Brain microvascular endothelial cell (primary cell): Measurements from ENCODE around the gene TRIM73.
"Not testable (repeated sequence)": the region's sequence is repeated elsewhere in the genome, so short reads cannot be mapped to it uniquely, and the experiment has no call there.

Experiments
- DNase-seq: peaks from one replicate; pipeline ENCODE4 v3.0.0-alpha.2; 2020
- H3K27ac ChIP-seq: fragments of 250-450 bp; sonication (Bioruptor Pico); 2 replicates; pipeline ENCODE4 v1.5.1; 2020; ENCODE audit warnings: mild to moderate bottlenecking, moderate library complexity
- H3K27me3 ChIP-seq: fragments of 250-450 bp; sonication (Bioruptor Pico); replicated peaks from 2 replicates; pipeline ENCODE4 v1.5.1; 2020; ENCODE audit warnings: mild to moderate bottlenecking
- H3K36me3 ChIP-seq: fragments of 250-450 bp; sonication (Bioruptor Pico); replicated peaks from 2 replicates; pipeline ENCODE4 v1.5.1; 2020; ENCODE audit warnings: mild to moderate bottlenecking
- H3K4me3 ChIP-seq: 2 replicates; pipeline ENCODE4 v1.5.1; 2011; ENCODE audit warnings: low read depth, mild to moderate bottlenecking, control low read depth, low read length, moderate library complexity
- in situ Hi-C: cut with HindIII; loops from 2 replicates; pipeline ENCODE4 v1.10.0; 2017; ENCODE audit warnings: low sequenced_read_pairs, low pct_ligation_motif_present

The TRIM73 gene

DNA sequence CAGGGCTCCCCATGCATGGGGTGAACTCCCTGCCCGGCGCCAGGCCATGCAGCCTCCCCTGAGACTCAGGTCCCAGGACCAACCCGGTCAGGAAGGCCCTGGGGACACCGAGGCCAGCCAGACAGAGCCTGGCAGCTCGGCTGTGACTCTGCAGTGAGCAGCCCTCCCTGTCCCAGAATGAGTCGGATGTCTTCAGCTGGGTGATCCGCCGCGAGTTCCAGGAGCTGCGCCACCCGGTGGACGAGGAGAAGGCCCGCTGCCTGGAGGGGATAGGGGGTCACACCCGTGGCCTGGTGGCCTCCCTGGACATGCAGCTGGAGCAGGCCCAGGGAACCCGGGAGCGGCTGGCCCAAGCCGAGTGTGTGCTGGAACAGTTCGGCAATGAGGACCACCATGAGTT, 9.2 kb downstream of the TRIM73 start:
- DNase-seq, H3K27ac ChIP-seq, H3K4me3 ChIP-seq, H3K36me3 ChIP-seq, H3K27me3 ChIP-seq, in situ Hi-C loops: not testable (repeated sequence)

DNA sequence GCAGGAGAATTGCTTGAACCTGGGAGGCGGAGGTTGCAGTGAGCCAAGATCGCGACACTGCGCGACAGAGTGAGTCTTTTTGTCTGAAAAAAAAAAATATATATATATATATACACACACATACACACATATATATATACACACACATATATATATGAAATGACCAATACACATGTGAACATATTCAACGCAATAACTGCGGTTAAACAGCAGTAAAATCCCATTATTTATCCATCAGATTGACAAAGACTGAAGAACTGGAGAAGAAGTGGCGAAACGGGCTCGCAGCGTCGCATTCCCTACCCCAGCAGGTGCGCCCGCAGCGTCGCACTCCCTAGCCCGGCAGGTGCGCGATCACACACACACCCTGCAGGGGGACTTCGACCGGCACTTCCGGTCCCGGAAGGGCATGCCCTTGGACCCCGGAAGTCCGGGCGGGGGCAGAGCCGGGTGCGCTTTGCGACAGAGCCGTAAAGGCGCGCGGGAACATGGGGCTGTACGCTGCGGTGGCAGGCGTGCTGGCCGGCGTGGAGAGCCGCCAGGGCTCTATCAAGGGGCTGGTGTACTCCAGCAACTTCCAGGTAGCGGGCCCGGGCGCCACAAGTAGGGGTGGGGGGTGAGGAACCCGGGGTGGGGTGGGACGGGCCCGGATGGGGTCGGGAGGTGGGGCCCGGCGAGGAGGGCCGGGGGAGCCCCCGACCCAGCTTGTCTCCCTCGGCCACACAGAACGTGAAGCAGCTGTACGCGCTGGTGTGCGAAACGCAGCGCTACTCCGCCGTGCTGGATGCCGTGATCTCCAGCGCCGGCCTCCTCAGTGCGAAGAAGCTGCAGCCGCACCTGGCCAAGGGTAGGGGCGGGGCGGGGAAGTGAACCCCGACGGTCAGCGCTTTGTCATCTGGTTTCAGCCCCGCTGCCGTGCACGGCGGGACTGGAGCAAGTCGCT, 14.7 kb downstream of the TRIM73 start:
- H3K27ac ChIP-seq, DNase-seq, H3K36me3 ChIP-seq, in situ Hi-C loops, H3K27me3 ChIP-seq: not testable (repeated sequence)
- H3K4me3 ChIP-seq = peak overlapping the region; percentile 31

DNA sequence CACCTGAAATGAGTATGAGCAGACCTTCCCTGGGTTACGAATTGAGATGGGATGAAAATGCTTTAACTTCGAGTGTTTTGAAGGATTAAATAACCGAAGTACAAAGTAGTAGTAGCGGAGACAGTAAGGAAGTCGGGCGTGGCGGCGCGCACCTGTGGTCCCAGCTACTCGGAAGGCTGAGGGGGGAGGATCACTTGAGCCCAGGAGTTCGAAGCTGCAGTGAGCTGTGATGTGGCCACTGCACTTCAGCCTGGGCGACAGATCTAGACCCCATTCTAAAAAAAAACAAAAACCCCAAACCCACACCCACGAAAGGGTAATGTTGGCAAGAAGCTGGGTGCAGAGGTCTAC, 15.4 kb downstream of the TRIM73 start:
- H3K27me3 ChIP-seq, H3K4me3 ChIP-seq, H3K36me3 ChIP-seq, H3K27ac ChIP-seq, DNase-seq, in situ Hi-C loops: not testable (repeated sequence)

DNA sequence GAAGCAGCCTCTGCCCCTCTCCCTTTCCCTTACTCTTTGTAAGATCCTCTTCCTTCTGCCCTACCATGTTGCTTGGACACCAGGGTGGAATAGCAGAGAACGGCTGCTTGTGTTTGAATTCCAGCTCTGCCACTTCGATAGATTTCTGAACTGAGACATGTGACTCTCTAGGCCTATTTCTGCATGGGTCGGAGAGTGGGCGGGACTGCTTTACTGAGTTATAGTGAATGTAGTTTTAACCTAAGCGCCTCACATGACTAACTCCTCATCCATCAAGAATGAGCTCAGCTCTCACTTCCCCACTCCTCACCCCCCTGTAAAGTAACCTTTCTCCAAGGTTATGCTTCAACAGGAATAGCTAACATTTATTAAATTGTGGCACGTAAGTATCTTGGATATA, 18.8 kb downstream of the TRIM73 start:
- H3K27me3 ChIP-seq, H3K36me3 ChIP-seq, H3K27ac ChIP-seq, H3K4me3 ChIP-seq, in situ Hi-C loops: not testable (repeated sequence)
- DNase-seq = peak; percentile 59

DNA sequence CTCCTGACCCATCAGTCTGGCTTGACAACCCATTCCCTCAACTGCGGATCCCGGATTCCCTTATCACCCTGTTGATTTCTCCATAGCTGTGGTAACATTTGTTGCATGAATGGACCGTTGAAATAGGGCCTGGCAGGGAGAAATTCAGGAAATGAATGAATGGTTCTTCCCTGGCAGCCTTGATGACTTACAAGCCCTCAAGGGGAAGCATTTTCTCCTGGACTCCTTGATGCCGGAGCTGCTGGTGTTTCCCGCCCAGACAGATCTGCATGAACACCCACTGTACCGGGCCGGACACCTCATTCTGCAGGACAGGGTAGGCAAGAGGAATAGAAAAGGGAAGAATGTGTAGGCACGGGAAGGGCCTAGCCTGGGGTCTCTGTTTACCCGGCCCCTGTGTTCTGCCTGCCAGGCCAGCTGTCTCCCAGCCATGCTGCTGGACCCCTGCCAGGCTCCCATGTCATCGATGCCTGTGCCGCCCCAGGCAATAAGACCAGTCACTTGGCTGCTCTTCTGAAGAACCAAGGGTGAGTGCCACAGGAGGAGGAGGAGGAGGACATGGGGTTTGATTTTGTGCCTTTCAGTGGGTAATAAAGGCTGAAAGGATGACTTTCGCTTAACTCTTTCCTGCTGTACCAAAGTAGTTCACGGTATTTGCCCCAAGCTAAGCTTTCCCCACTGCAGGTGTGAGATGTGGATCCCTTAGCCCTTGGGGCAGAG, 19.4 kb downstream of the TRIM73 start:
- DNase-seq, H3K36me3 ChIP-seq, H3K27ac ChIP-seq, H3K4me3 ChIP-seq, in situ Hi-C loops, H3K27me3 ChIP-seq: not testable (repeated sequence)

DNA sequence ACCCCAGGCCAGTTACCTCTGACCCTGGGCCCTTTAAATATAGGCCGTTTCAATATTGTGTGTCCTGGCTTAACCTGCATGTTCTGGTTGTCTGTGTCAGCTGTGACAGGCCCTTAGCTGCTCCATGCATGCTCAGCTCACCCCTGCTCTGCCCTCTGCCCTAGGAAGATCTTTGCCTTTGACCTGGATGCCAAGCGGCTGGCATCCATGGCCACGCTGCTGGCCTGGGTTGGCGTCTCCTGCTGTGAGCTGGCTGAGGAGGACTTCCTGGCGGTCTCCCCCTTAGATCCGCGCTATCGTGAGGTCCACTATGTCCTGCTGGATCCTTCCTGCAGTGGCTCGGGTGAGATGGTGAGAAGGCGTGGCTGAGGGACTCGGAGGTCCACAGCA, 20.0 kb downstream of the TRIM73 start:
- H3K27me3 ChIP-seq, H3K36me3 ChIP-seq, H3K27ac ChIP-seq, H3K4me3 ChIP-seq, DNase-seq, in situ Hi-C loops: not testable (repeated sequence)

DNA sequence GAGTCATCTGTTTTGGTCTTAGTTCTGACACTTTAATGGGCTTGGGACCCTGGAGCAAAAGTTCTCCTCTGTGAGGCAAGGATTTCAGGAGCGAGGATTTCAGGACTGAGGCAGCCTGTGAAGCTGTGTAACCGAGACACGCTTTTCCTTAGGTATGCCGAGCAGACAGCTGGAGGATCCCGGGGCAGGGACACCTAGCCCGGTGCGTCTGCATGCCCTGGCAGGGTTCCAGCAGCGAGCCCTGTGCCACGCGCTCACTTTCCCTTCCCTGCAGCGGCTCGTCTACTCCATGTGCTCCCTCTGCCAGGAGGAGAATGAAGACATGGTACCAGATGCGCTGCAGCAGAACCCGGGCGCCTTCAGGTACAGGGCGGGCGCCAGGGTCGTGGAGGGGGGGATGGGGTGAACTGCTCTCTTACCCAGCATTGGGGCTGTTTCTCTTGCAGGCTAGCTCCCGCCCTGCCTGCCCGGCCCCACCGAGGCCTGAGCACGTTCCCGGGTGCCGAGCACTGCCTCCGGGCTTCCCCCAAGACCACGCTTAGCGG, 20.5 kb downstream of the TRIM73 start:
- H3K27me3 ChIP-seq, H3K4me3 ChIP-seq, DNase-seq, H3K36me3 ChIP-seq, in situ Hi-C loops, H3K27ac ChIP-seq: not testable (repeated sequence)

DNA sequence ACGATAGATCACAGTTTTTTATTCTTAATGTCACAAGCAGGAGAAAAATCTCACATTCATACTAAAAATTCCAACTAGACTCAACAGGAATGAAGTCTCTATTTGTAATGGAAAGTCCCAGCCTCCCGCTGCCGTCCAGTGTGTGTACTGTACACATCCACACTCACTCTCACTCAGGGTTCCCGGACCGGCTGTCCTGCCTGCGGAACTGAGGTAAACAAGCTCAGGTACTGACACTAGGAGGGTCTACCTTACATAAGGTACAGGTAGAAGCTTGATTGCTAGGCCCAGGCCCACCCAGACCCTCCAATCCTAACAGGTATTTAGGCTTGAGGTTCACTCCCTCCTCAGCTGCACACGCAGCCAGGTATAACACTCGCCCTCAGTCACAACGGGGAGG, 21.4 kb downstream of the TRIM73 start:
- H3K27ac ChIP-seq, H3K27me3 ChIP-seq, in situ Hi-C loops, H3K4me3 ChIP-seq, DNase-seq: not testable (repeated sequence)
- H3K36me3 ChIP-seq = peaks cover 11% of the 10 kb centered on the region

DNA sequence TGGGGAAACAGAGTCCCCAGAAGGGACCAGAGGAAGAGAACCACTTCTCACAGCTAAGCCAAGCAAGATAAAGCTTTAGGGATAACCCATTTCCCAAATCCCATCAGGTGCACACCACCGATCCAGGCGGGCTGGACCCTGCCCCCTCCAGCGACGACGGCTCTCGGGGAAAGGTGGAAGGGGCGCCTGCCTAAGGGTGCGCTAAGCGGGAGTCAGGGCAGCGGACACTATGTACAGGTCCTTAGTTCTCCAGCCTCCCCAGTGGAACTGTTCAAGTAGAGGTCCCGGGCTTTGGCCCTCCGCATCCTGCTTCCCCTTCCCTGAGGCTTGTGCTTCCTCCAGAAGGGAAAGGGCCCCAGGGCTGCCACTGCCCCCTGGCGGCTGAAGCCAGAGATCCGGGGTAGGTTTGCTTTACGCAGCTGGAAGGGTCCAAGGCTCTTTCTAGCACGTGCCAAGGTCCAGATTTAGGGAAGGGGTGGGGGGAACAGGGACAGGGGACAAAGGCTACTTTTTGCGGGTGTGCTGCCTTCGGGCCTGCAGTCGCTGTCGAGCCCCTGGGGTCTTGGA, 22.9 kb downstream of the TRIM73 start:
- peaks cover 12% of the 10 kb centered on the region for H3K36me3 ChIP-seq
- H3K4me3 ChIP-seq, DNase-seq, H3K27me3 ChIP-seq, H3K27ac ChIP-seq, in situ Hi-C loops: not testable (repeated sequence)

DNA sequence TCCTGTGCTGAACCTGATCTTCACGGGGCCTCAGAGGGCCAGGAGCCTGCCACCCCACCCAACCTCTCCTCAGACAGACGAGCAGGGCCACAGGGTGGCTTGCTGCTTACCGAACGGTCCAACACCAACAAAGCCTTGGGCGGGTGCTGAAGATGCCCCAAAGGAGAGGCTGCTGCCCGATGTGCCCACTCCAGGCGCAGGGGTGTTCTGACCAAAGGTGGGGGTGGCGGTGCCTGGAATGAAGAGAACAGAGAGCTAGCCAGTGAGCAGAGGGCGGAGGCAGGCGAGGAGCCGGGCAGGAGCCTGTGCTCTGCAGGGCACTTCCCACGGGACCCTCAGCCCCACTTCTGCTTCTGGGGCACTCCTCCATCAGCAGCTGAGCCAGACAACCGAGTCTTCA, 23.8 kb downstream of the TRIM73 start:
- peaks cover 12% of the 10 kb centered on the region for H3K36me3 ChIP-seq
- in situ Hi-C loops, DNase-seq, H3K27ac ChIP-seq, H3K27me3 ChIP-seq, H3K4me3 ChIP-seq: not testable (repeated sequence)

DNA sequence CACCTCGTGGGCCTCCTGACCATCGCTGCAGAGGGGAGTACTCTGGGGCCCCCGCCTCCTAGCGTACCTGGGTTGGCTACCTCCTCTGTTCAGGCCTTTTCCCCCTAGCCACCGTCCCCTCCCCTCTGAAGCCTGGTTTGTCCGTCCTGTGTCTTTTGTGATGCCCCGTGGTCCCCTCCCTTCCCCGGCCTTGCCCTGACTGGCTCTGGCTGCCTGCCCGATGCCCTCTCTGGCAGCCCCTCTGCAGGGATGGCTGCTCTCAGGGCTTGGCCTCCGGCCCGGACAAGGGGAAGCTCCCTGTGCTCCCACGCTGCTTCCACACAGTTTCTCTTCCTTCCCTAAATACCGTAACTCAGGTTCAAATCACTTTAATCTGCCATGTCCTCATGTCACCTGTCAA, 24.3 kb downstream of the TRIM73 start:
- in situ Hi-C loops, H3K27me3 ChIP-seq, H3K27ac ChIP-seq, H3K4me3 ChIP-seq, DNase-seq: not testable (repeated sequence)
- peaks cover 16% of the 10 kb centered on the region for H3K36me3 ChIP-seq

DNA sequence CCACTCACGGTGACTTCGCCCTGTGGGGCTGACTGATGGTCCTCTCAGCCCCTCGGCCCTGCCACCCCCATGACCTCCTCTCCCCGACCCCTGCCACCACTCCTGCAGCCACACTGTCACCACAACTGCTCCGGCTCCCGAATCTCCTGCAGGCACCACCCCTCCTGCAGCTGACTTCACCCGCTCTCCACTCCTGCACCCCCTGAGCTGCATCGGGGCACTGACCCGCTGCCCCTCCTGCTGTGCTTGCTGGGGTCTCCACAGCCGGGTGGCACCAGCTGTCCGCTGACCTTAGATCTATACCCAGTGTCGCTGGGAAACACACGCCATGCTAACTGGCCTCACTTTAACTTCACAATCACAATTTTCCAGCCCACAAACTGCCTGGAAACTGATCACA, 24.7 kb downstream of the TRIM73 start:
- H3K27me3 ChIP-seq, H3K27ac ChIP-seq, H3K4me3 ChIP-seq, in situ Hi-C loops, DNase-seq: not testable (repeated sequence)
- peaks cover 16% of the 10 kb centered on the region for H3K36me3 ChIP-seq

DNA sequence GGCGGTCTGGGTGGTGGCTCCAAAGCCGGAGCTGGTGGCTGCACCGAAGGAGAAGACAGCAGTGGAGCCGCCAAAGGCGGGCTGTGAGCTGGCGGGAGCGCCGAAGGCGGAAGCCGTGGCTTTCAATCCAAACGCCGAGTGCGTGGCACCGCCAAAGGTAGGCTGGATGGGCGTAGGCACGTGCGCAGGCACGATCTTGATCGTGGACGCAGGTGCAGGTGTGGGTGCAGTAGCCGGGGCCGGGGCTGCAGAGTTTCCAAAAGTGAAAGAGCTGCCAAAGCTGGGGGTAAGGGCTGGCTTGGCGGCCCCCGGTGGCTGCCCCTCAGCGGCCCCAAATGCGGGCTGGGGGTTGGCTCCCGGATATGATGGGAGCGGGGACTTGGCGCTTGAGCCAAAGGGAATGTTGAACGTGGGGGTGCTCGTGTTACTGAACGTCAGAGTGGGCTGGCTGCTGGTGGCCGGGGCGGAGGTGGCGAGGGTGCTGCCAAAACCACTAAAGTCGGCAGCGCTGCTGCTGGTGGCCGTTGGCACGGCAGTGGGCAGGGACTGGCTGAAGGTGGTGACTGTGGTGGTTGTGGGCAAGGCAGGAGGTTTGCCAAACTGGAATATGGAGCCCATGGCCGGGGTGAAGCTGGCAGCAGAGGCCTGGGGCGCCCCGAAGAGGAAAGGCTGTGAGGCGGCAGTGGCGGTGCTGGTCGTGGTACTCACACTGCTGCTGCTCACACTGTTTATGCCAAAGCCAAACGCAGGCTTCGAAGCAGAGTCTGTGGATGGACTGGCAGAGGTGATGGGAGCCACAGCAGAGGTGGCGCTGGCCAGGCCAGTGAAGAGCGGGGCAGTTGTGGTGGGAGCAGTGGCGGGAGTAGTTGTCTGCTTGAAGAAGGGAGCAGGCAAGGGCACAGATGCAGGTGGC, 26.6 kb downstream of the TRIM73 start:
- H3K27ac ChIP-seq, H3K4me3 ChIP-seq, H3K27me3 ChIP-seq, DNase-seq, in situ Hi-C loops: not testable (repeated sequence)
- H3K36me3 ChIP-seq = peaks cover 14% of the 10 kb centered on the region
